Pulmonary artery endothelial cell (primary cell): ENCODE data around the gene CCL1. TPM values are rescaled to one million over a fixed set of nuclear protein-coding genes. Genes with fewer than 3 reads are reported as not detected.

Experiments used
- total RNA-seq: library from RNA; depleted of rRNA; stranded (reverse); fragments of >200 nt; gene quantifications from 2 replicates; pipeline ENCODE4 v1.2.3, GENCODE V29; 2014

The CCL1 gene
- total RNA-seq, 1 donor from 2014 or later, result not detected

Other genes starting within 250 kb of the CCL1 start
- gene CCL2, start 107.9 kb downstream of the CCL1 start, total RNA-seq, result 135 and 355 TPM in 2 replicates
- gene CCL7, start 93.0 kb downstream of the CCL1 start, total RNA-seq, result 0.07 and 0.11 TPM in 2 replicates
- gene CCL11, start 77.5 kb downstream of the CCL1 start, total RNA-seq, result not detected in 2 replicates
- not detected in 2 replicates for gene CCL8, start 43.8 kb downstream of the CCL1 start, total RNA-seq
- gene CCL13, start 6.8 kb downstream of the CCL1 start, total RNA-seq, result not detected in 2 replicates
- gene TMEM132E, start 216.3 kb upstream of the CCL1 start, total RNA-seq, result not detected in 2 replicates